Effector memory CD8-positive, alpha-beta T cell (primary cell): ENCODE data around the gene MAD2L1.
A peak's percentile ranks its signal among the peaks of the same experiment; 100 is the strongest.
"Not testable (repeated sequence)": the region's sequence is repeated elsewhere in the genome, so short reads cannot be mapped to it uniquely, and the experiment has no call there.

Experiments used
- ATAC-seq: fragments of 150-1000 bp; cut with Tn5 transposase; replicated peaks from 2 replicates; pipeline ENCODE4 v1.10.0; 2021; ENCODE audit warnings: mild to moderate bottlenecking, moderate library complexity
- DNase-seq, 3 experiments: peaks; one replicate each; pipeline ENCODE4 v3.0.0; 2021
- H3K27ac Mint-ChIP-seq, 2 donors: one replicate each; pipeline ENCODE4 v1.8.0; 2022; ENCODE audit warnings: mild to moderate bottlenecking in 2 of 2, mixed read lengths in 2 of 2, moderate library complexity in 2 of 2
- H3K27me3 Mint-ChIP-seq, 2 donors: one replicate each; pipeline ENCODE4 v1.8.0; 2022; ENCODE audit warnings: mixed read lengths in 2 of 2
- H3K36me3 Mint-ChIP-seq: one replicate; pipeline ENCODE4 v1.8.0; 2022; ENCODE audit warnings: mild to moderate bottlenecking, moderate library complexity, mixed read lengths; ENCODE audit not compliant: insufficient read depth
- H3K4me1 Mint-ChIP-seq, 2 donors: one replicate each; pipeline ENCODE4 v1.8.0; 2022; ENCODE audit warnings: low read depth in 2 of 2, mixed read lengths in 2 of 2
- H3K4me3 Mint-ChIP-seq, 2 donors: one replicate each; pipeline ENCODE4 v1.8.0; 2022; ENCODE audit warnings: mild to moderate bottlenecking in 2 of 2, mixed read lengths in 2 of 2, moderate library complexity in 2 of 2
- H3K9me3 Mint-ChIP-seq, 2 donors: one replicate each; pipeline ENCODE4 v1.8.0; 2022; ENCODE audit warnings: mixed read lengths in 2 of 2
- total RNA-seq, 9 experiments: gene quantifications; one replicate each; lab custom pipeline; 2026; lab: John Stamatoyannopoulos, UW

Gene MAD2L1
- 7.1 to 20.0 (median 13.3) reads per million in 9 experiments for total RNA-seq

- peak within 1 kb of the TSS; percentile 87 to 91 for H3K4me3 Mint-ChIP-seq
- H3K9me3 Mint-ChIP-seq: no peaks in the 10 kb centered on the region
- H3K4me1 Mint-ChIP-seq: peaks cover 21 to 39% of the 10 kb centered on the region in 2 donors
- H3K27ac Mint-ChIP-seq: peak within 1 kb of the TSS; percentile 95 to 97
- peaks cover 8% of the 10 kb centered on the region for H3K36me3 Mint-ChIP-seq
- DNase-seq: peak; percentile 98 to 99 (median 98)
- peak; percentile 89 for ATAC-seq
- no peaks in the 10 kb centered on the region for H3K27me3 Mint-ChIP-seq
Observed at GRCh38 chr4:120066517-120067340, at the start of gene MAD2L1. MAD2L1 (minus strand) TSS chr4:120066848; CDS start chr4:120066734, 114 bp downstream.

DNA sequence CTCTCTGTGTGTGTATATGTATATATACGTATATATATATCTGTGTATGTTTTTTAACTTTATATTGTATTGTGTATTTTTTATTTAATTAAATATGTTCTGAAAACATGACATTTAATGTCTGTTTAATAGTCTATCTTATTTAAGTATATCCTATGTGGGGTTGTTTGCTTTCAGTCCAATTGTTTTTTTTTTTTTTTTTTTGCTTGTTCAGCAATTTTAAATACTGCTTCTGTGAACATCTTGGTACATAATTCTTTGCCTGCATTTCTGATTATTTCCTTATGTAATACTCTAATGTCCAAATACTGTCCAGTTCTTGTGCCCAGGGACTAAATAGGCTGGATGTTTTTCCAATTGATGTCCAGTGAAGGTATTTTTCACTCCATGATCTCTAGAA, 45.1 kb upstream of the MAD2L1 start:
- ATAC-seq (no peak), DNase-seq (no peak)
- H3K27me3 Mint-ChIP-seq: peaks cover 0 to 4% of the 10 kb centered on the region in 2 donors
- H3K36me3 Mint-ChIP-seq: no peaks in the 10 kb centered on the region
- peaks cover 0 to under 1% of the 10 kb centered on the region in 2 donors for H3K9me3 Mint-ChIP-seq
- no peak overlapping the region for H3K4me3 Mint-ChIP-seq
- H3K4me1 Mint-ChIP-seq: no peaks in the 10 kb centered on the region
- H3K27ac Mint-ChIP-seq: no peak overlapping the region

GRCh38 chr4:120109406-120109805, 42.8 kb upstream of the MAD2L1 start:
- no peak overlapping the region for H3K27ac Mint-ChIP-seq
- ATAC-seq: no peak
- H3K9me3 Mint-ChIP-seq: no peaks in the 10 kb centered on the region
- peaks cover 0 to 4% of the 10 kb centered on the region in 2 donors for H3K27me3 Mint-ChIP-seq
- no peaks in the 10 kb centered on the region for H3K36me3 Mint-ChIP-seq
- DNase-seq: no peak
- H3K4me3 Mint-ChIP-seq: no peak overlapping the region
- no peaks in the 10 kb centered on the region for H3K4me1 Mint-ChIP-seq

GRCh38 chr4:120105472-120105871, 38.8 kb upstream of the MAD2L1 start:
- H3K9me3 Mint-ChIP-seq: no peaks in the 10 kb centered on the region
- ATAC-seq (no peak), DNase-seq (no peak)
- H3K27ac Mint-ChIP-seq: no peak overlapping the region
- no peaks in the 10 kb centered on the region for H3K36me3 Mint-ChIP-seq
- H3K4me3 Mint-ChIP-seq: no peak overlapping the region
- peaks cover 0 to 6% of the 10 kb centered on the region in 2 donors for H3K27me3 Mint-ChIP-seq
- H3K4me1 Mint-ChIP-seq: no peaks in the 10 kb centered on the region

GRCh38 chr4:120096508-120097297, 30.1 kb upstream of the MAD2L1 start:
- ATAC-seq (no peak), DNase-seq (no peak)
- Mint-ChIP-seq H3K36me3 (no peaks in the 10 kb centered on the region), H3K27ac (no peak overlapping the region), H3K4me1 (no peaks in the 10 kb centered on the region), H3K27me3 (peaks cover 0 to 29% of the 10 kb centered on the region in 2 donors), H3K9me3 (no peaks in the 10 kb centered on the region), H3K4me3 (no peak overlapping the region)

DNA sequence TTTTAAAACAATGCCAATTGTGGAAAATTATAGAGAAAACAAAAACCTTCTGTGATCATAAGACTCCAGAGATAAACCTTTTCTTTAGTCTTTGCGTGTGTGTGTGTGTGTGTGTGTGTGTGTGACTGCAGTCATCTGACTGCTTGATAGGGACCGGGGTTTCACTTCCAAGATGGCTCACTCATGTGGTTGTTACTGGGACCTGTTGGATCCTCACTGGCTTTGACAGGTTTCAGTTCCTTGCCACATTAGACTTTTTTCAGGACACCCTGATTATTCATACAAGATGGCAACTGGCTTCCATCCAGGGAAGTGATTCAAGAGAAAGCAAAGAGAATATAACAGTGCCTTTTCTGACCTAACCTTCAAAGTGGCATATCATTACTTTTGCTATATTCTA, 21.9 kb upstream of the MAD2L1 start:
- DNase-seq: no peak

GRCh38 chr4:120088066-120088465, 21.4 kb upstream of the MAD2L1 start:
- not testable (repeated sequence) for H3K4me1 Mint-ChIP-seq, H3K9me3 Mint-ChIP-seq, DNase-seq, ATAC-seq, H3K36me3 Mint-ChIP-seq, H3K4me3 Mint-ChIP-seq, H3K27ac Mint-ChIP-seq
- peaks cover 12 to 21% of the 10 kb centered on the region in 2 donors for H3K27me3 Mint-ChIP-seq

More for the DNA sequence above, 21.9 kb upstream of the MAD2L1 start:
- Mint-ChIP-seq H3K27ac (no peak overlapping the region), H3K4me3 (no peak overlapping the region), H3K36me3 (no peaks in the 10 kb centered on the region), H3K9me3 (no peaks in the 10 kb centered on the region), H3K27me3 (peaks cover 12 to 21% of the 10 kb centered on the region in 2 donors), H3K4me1 (no peaks in the 10 kb centered on the region)
- no peak for ATAC-seq

- peaks cover 12 to 21% of the 10 kb centered on the region in 2 donors for H3K27me3 Mint-ChIP-seq
- H3K4me1 Mint-ChIP-seq: no peaks in the 10 kb centered on the region
- H3K9me3 Mint-ChIP-seq: no peaks in the 10 kb centered on the region
- no peak overlapping the region for H3K4me3 Mint-ChIP-seq
- no peak overlapping the region for H3K27ac Mint-ChIP-seq
- DNase-seq (no peak), ATAC-seq (no peak)
- no peaks in the 10 kb centered on the region for H3K36me3 Mint-ChIP-seq
Observed at GRCh38 chr4:120085705-120086104, 19.1 kb upstream of the MAD2L1 start.

DNA sequence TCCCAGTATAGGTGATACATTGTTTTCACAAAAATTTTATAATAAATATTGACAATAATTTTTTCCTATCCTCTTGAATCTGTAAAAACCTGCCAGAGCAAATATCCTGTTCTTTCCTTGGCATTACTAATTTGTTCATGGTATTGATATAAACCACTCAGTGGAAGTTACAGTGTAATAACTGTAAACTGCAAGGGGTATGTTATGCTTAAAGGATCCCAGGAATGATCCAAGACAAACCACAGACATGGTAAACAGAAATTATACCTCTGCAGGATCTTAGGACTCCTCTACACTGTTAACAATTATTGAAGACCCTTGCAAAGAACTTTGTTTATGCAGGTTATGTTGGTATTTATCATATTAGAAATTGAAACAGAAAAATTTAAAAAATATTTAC, 17.7 kb upstream of the MAD2L1 start:
- H3K4me1 Mint-ChIP-seq: no peaks in the 10 kb centered on the region
- no peak overlapping the region for H3K4me3 Mint-ChIP-seq
- no peaks in the 10 kb centered on the region for H3K36me3 Mint-ChIP-seq
- DNase-seq: no peak
- H3K9me3 Mint-ChIP-seq: no peaks in the 10 kb centered on the region
- no peak for ATAC-seq
- peaks cover 12 to 16% of the 10 kb centered on the region in 2 donors for H3K27me3 Mint-ChIP-seq
- no peak overlapping the region for H3K27ac Mint-ChIP-seq

DNA sequence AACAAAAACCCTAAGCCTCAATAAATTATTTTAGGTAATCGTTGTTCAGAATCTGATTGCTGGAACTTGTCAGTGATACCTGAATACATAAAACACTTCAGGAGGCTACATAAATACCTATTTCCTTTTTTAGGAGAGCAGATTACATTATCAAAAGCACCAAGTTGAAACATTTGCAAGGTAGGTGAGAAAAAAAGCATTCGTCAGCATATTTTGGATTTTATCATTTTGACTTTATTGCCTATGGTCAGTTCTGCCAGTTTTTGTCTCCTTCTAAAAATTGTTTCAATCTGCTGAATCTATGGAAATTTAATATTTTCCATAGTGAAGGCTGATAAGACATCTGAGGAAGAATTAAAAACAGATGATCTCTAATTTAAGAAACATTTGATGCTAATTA, 16.5 kb upstream of the MAD2L1 start:
- peaks cover 12 to 16% of the 10 kb centered on the region in 2 donors for H3K27me3 Mint-ChIP-seq
- H3K4me3 Mint-ChIP-seq: no peak overlapping the region
- no peak overlapping the region for H3K27ac Mint-ChIP-seq
- H3K36me3 Mint-ChIP-seq: no peaks in the 10 kb centered on the region
- DNase-seq (no peak), ATAC-seq (no peak)
- H3K4me1 Mint-ChIP-seq: no peaks in the 10 kb centered on the region
- no peaks in the 10 kb centered on the region for H3K9me3 Mint-ChIP-seq

- H3K36me3 Mint-ChIP-seq: no peaks in the 10 kb centered on the region
Observed at GRCh38 chr4:120082251-120082650, 15.6 kb upstream of the MAD2L1 start.

DNA sequence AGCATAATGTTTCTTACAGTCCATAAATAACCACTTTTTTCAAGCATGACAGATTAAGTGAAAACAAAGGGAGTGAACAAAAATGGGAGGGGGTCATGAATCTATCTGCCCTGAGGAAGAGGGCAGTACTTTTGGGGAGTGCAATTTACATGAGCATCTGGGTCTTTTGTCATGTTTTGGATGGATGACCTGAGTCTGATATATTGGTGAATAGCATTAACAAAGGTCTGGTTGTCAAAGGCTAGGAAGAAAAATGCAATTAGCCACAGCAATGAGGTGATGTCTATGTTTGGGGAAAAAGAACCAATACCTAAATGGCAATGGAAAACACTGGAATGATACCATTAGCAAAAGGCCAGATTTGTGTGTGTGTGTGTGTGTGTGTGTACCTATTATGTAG, 15.1 kb upstream of the MAD2L1 start:
- Mint-ChIP-seq H3K27me3 (peaks cover 6 to 8% of the 10 kb centered on the region in 2 donors), H3K4me3 (no peak overlapping the region), H3K9me3 (no peaks in the 10 kb centered on the region), H3K36me3 (no peaks in the 10 kb centered on the region), H3K4me1 (no peaks in the 10 kb centered on the region), H3K27ac (no peak overlapping the region)
- DNase-seq (no peak), ATAC-seq (no peak)

More at GRCh38 chr4:120082251-120082650, 15.6 kb upstream of the MAD2L1 start:
- Mint-ChIP-seq H3K4me1 (no peaks in the 10 kb centered on the region), H3K27ac (no peak overlapping the region), H3K4me3 (no peak overlapping the region), H3K27me3 (peaks cover 10 to 12% of the 10 kb centered on the region in 2 donors), H3K9me3 (no peaks in the 10 kb centered on the region)
- DNase-seq (no peak), ATAC-seq (no peak)

DNA sequence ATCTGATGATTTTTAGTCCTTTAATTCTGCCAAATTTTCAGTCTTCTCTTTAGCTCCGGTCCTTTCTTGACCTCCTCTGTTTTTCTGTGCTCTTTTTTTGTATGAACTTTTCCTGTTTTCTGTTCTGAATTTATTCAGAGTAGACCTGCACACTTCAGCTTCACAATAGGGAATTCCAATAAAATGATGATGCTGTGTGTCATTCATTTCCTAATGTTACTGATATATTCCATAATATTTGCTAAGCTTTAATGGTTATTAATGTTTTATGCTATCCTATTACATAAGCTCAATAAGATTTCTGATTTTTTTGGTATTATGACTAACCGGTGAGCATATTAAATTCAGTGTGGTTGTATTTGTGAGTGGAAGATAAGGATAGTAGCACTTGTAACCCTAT, 13.9 kb upstream of the MAD2L1 start:
- Mint-ChIP-seq H3K4me1 (no peaks in the 10 kb centered on the region), H3K27ac (no peak overlapping the region), H3K36me3 (no peaks in the 10 kb centered on the region), H3K27me3 (no peaks in the 10 kb centered on the region), H3K9me3 (no peaks in the 10 kb centered on the region), H3K4me3 (no peak overlapping the region)
- DNase-seq (no peak), ATAC-seq (no peak)
